Gastroesophageal sphincter (tissue), 3 donors: ENCODE data around the gene ERC1.

Experiments
- CTCF ChIP-seq, 4 experiments: fragments of 200-600 bp in 2 of 4; fragments of 450-650 bp in 2 of 4; sonication (generic) in 1 of 4; IDR thresholded peaks; one replicate each; pipeline ENCODE4 v1.5.1; 2017 to 2019; ENCODE audit warnings: antibody characterized with exemption in 4 of 4, mild to moderate bottlenecking in 2 of 4, moderate library complexity in 2 of 4
- POLR2A ChIP-seq, 2 donors: fragments of 450-650 bp; IDR thresholded peaks; one replicate each; pipeline ENCODE4 v1.6.1; 2017; ENCODE audit warnings: antibody characterized with exemption in 2 of 2, mild to moderate bottlenecking in 2 of 2, moderate library complexity in 1 of 2
- POLR2AphosphoS5 ChIP-seq: sonication (generic); formaldehyde crosslinking; IDR thresholded peaks from one replicate; pipeline ENCODE4 v1.6.1; 2017; ENCODE audit warnings: antibody characterized with exemption

GRCh38 chr12:1288333-1288732, 297.3 kb downstream of the ERC1 start:
- TF ChIP-seq CTCF (IDR thresholded peaks at IDR 0.05) (no peak), POLR2A (IDR thresholded peaks at IDR 0.05) (no peak), POLR2AphosphoS5 (no peak)
